ENCODE measurements around the gene PRKCD.
A peak's percentile ranks its signal among the peaks of the same experiment; 100 is the strongest.

PRKCD gene

GRCh38 chr3:53157974-53158580 is 2.9 kb upstream of the PRKCD start:
- DNase-seq, result no peak

GRCh38 chr3:53158765-53159155 is 2.2 kb upstream of the PRKCD start:
- no peak for DNase-seq

- DNase-seq, result no peak
These were observed 1.6 kb upstream of the PRKCD start for GRCh38 chr3:53159156-53160060.

GRCh38 chr3:53160061-53160659 is 849 bp upstream of the PRKCD start:
- DNase-seq, result no peak

GRCh38 chr3:53161450-53161819 is 426 bp downstream of the PRKCD start:
- no peak for DNase-seq

- DNase-seq, result peak; percentile 50
These were observed 1.0 kb downstream of the PRKCD start for GRCh38 chr3:53161820-53162671.

GRCh38 chr3:53162672-53163443 is 1.8 kb downstream of the PRKCD start:
- peak; percentile 74 for DNase-seq

- no peak for DNase-seq
These were observed 2.7 kb downstream of the PRKCD start for GRCh38 chr3:53163444-53164387.

GRCh38 chr3:53164911-53165310 is 3.9 kb downstream of the PRKCD start:
- no peak for DNase-seq

- DNase-seq, result no peak
These were observed 5.2 kb downstream of the PRKCD start for GRCh38 chr3:53166206-53166605.

- no peak for DNase-seq
These were observed 5.8 kb downstream of the PRKCD start for GRCh38 chr3:53166781-53167291.

- no peak for DNase-seq
These were observed 6.6 kb downstream of the PRKCD start for GRCh38 chr3:53167418-53168174.

GRCh38 chr3:53168175-53168923 is 7.3 kb downstream of the PRKCD start:
- no peak for DNase-seq

GRCh38 chr3:53169045-53169831 is 8.2 kb downstream of the PRKCD start:
- no peak for DNase-seq

GRCh38 chr3:53169832-53170324 is 8.9 kb downstream of the PRKCD start:
- DNase-seq, result no peak

GRCh38 chr3:53170325-53171063 is 9.5 kb downstream of the PRKCD start:
- DNase-seq, result no peak

GRCh38 chr3:53171064-53171418 is 10.0 kb downstream of the PRKCD start:
- no peak for DNase-seq

Measured in CD4-positive, alpha-beta T cell treated with Interleukin-12 subunit alpha and Interleukin-12 subunit beta, for 1 hour (primary cell).